GM08714 (cell line): Measurements from ENCODE around the gene IFITM10.

Experiments
- H3K4me3 ChIP-seq: fragments of 200-500 bp; sonication (Bioruptor generic); 2 replicates; pipeline ENCODE4 v1.5.1; 2014; ENCODE audit warnings: mild to moderate bottlenecking, low read length, inconsistent platforms
- ZNF274 ChIP-seq: IDR thresholded peaks from 2 replicates; pipeline ENCODE4 v1.6.1; 2012; ENCODE audit warnings: mild to moderate bottlenecking, low read depth, low read length

IFITM10 gene

GRCh38 chr11:1754376-1755150, 4.2 kb upstream of the IFITM10 start:
- no peak for TF ChIP-seq ZNF274
- no peak overlapping the region for H3K4me3 ChIP-seq

GRCh38 chr11:1753929-1754305, 3.5 kb upstream of the IFITM10 start:
- no peak for TF ChIP-seq ZNF274
- no peak overlapping the region for H3K4me3 ChIP-seq

- no peak for TF ChIP-seq ZNF274
- no peak overlapping the region for H3K4me3 ChIP-seq
Measured at GRCh38 chr11:1753229-1753928, 3.0 kb upstream of the IFITM10 start.

GRCh38 chr11:1752907-1753228, 2.5 kb upstream of the IFITM10 start:
- no peak for TF ChIP-seq ZNF274
- no peak overlapping the region for H3K4me3 ChIP-seq

GRCh38 chr11:1751999-1752906, 1.9 kb upstream of the IFITM10 start:
- TF ChIP-seq ZNF274: no peak
- H3K4me3 ChIP-seq: no peak overlapping the region

GRCh38 chr11:1751531-1751921, 1.1 kb upstream of the IFITM10 start:
- TF ChIP-seq ZNF274: no peak
- H3K4me3 ChIP-seq: no peak overlapping the region

GRCh38 chr11:1750840-1751530, 590 bp upstream of the IFITM10 start:
- no peak overlapping the region for H3K4me3 ChIP-seq
- no peak for TF ChIP-seq ZNF274

- no peak overlapping the region for H3K4me3 ChIP-seq
- no peak for TF ChIP-seq ZNF274
Measured at GRCh38 chr11:1749395-1750351, 722 bp downstream of the IFITM10 start.

- H3K4me3 ChIP-seq: no peak overlapping the region
- no peak for TF ChIP-seq ZNF274
Measured at GRCh38 chr11:1748636-1749394, 1.6 kb downstream of the IFITM10 start.

GRCh38 chr11:1747753-1748635, 2.4 kb downstream of the IFITM10 start:
- TF ChIP-seq ZNF274: no peak
- H3K4me3 ChIP-seq: no peak overlapping the region

- H3K4me3 ChIP-seq: no peak overlapping the region
- TF ChIP-seq ZNF274: no peak
Measured at GRCh38 chr11:1746956-1747752, 3.2 kb downstream of the IFITM10 start.
